Testis (tissue), 2 donors: Measurements from ENCODE around the gene IRGQ.

Experiments used
- CTCF ChIP-seq, 3 experiments: fragments of 450-650 bp in 2 of 3; fragments of 200-600 bp in 1 of 3; sonication (generic) in 1 of 3; IDR thresholded peaks; one replicate each; pipeline ENCODE4 v1.5.1; 2016 to 2019; ENCODE audit warnings: antibody characterized with exemption in 3 of 3, mild to moderate bottlenecking in 2 of 3, moderate library complexity in 1 of 3
- POLR2A ChIP-seq: fragments of 450-650 bp; IDR thresholded peaks from one replicate; pipeline ENCODE4 v1.6.1; 2017; ENCODE audit warnings: antibody characterized with exemption, mild to moderate bottlenecking, moderate library complexity

DNA sequence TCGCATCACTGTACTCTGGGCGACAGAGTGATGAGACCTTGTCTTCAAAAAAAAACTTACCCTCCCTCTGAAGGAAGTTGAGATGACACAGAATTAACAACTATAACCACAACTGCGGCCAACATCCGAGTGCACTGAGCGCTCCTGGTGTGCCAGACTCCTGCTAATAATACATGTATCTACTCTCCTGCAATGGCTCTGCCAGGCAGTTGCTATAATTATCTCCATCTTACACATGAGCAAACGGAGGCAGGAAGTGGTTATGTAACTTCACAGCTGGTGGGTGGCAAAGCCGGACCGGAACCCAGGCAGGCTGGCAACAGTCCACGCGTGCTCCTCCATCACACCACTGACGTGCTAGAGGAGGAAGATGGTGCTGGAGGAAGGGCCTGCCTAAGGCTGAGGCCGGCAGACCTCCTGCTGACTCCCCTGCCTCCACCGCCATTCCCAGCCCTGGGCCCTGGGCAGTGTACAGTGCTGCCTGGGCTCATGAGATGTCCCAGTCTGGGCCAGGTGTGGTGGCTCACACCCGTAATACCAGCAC lies 33.2 kb downstream of the IRGQ start:
- TF ChIP-seq CTCF (IDR thresholded peaks at IDR 0.05), result no peak
- TF ChIP-seq POLR2A, result no peak
